ENCODE results near the gene ESYT1.
"Not testable (repeated sequence)": the region's sequence is repeated elsewhere in the genome, so short reads cannot be mapped to it uniquely, and the experiment has no call there.

ESYT1 gene

DNA sequence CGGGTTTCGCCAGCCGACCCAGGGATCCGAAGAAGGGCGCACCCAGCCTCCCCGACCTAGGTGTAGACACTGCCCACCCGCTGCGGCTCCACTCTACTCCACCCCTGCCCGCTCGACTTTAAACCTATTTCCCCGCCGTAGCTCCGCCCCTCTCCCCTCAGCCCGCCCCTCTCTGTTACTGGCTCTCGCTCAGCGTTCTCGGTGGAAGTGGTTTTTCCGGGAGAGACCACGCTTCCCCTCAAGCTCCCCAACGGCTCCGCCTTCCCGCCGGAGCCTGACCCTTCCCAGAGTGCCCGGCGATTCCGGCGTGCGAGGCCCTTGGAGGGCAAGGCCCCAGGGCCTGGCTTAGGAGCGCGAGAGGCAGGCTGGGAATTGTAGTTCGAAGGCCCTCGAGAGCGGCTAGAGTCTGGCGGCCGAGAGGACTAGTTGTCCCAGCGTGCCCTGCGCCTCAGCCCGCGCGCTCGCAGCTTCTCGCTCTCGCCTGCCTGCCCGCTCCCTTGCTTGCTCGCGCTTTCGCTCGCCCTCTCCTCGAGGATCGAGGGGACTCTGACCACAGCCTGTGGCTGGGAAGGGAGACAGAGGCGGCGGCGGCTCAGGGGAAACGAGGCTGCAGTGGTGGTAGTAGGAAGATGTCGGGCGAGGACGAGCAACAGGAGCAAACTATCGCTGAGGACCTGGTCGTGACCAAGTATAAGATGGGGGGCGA lies 23.8 kb upstream of the ESYT1 start, which contains the start of gene PA2G4:
TSS of gene PA2G4 (plus strand) at position 451 of the 706 bp plus-strand sequence. CDS start at position 630, 179 bp downstream.
- H3K27ac ChIP-seq (ENCODE audit: low read depth, low read length) = peak within 1 kb of the TSS; percentile 49
- H3K27me3 ChIP-seq (ENCODE audit: insufficient read depth, low read length) = no peaks in the 10 kb centered on the region
- H3K79me2 ChIP-seq (ENCODE audit: control insufficient read depth, insufficient read depth, low read length, unreplicated experiment) = peaks cover 35% of the 10 kb centered on the region
- H3K4me1 ChIP-seq (ENCODE audit: control insufficient read depth, insufficient read depth, low read length, unreplicated experiment) = peaks cover 18% of the 10 kb centered on the region
- H3K4me3 ChIP-seq (ENCODE audit: low read depth, low read length) = peak within 1 kb of the TSS; percentile 87
- peaks cover 19% of the 10 kb centered on the region for H3K36me3 ChIP-seq (ENCODE audit: insufficient read depth, low read length)
- H2AFZ ChIP-seq (ENCODE audit: low read length, unreplicated experiment) = peak within 1 kb of the TSS; percentile 84

DNA sequence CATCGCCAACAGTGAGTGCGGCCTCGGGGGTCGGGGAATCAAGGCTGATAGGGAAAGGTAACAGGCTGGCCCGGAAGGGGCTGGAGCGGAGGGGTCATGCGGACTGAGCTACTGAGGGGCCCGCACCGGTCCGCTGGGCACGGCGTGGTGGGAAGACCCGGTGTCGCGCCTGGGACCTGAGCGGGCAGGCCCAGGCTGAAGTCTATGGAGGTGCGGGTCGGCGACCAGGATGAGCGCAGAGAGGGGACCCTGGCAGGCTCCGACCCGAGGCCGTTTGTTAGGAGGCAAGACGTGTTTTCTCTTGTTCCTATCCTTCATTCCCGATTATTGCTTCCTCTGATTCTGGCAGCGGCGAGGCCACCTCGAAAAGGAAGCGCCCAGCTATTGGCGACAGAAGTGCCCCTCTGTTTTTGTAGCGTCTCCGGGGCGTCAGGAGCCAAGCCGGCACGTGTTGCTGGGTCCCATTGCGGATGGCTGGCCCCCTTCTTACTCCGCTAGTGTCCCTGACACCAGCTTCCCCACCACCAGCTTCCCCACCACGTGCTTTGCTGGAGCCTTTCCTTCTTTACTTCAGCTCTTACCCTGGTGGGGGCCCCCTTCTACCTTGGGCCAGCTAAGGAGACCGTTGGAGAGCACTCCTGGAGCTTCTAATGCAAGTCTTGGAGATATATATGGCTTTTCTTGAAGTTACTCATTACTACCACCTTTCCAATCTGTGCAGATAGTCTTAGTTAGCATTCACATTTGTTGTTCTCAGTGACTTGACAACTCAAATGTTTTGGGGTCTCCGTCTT lies 23.1 kb upstream of the ESYT1 start:
- Histone ChIP-seq H2AFZ (ENCODE audit: low read length, unreplicated experiment) (peak overlapping the region; percentile 84), H3K4me3 (ENCODE audit: low read depth, low read length) (peak overlapping the region; percentile 87), H3K27me3 (ENCODE audit: insufficient read depth, low read length) (no peaks in the 10 kb centered on the region), H3K36me3 (ENCODE audit: insufficient read depth, low read length) (peaks cover 19% of the 10 kb centered on the region), H3K79me2 (ENCODE audit: control insufficient read depth, insufficient read depth, low read length, unreplicated experiment) (peaks cover 35% of the 10 kb centered on the region), H3K27ac (ENCODE audit: low read depth, low read length) (peak overlapping the region; percentile 49), H3K4me1 (ENCODE audit: control insufficient read depth, insufficient read depth, low read length, unreplicated experiment) (peaks cover 18% of the 10 kb centered on the region)

DNA sequence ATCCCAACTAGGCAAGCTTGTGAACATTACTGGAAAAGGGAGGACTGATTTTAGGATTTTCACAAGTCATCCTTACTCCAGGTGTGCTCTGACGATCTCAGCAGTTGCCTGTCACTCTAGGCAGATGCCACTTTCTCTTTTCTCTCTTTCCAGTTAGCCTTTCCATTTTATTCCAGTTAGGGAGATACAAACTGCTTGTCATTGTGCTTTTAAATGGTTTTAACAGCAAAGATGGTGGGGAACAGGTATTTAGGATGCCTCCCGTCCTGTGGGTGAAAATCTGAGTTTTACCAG lies 22.5 kb upstream of the ESYT1 start:
- Histone ChIP-seq H3K27me3 (ENCODE audit: insufficient read depth, low read length) (no peaks in the 10 kb centered on the region), H3K36me3 (ENCODE audit: insufficient read depth, low read length) (peaks cover 23% of the 10 kb centered on the region), H2AFZ (ENCODE audit: low read length, unreplicated experiment) (no peak overlapping the region), H3K79me2 (ENCODE audit: control insufficient read depth, insufficient read depth, low read length, unreplicated experiment) (peaks cover 35% of the 10 kb centered on the region), H3K4me3 (ENCODE audit: low read depth, low read length) (peak overlapping the region; percentile 87), H3K27ac (ENCODE audit: low read depth, low read length) (peak overlapping the region; percentile 49; the same call in 1 of the 2 replicates), H3K4me1 (ENCODE audit: control insufficient read depth, insufficient read depth, low read length, unreplicated experiment) (peaks cover 18% of the 10 kb centered on the region)

DNA sequence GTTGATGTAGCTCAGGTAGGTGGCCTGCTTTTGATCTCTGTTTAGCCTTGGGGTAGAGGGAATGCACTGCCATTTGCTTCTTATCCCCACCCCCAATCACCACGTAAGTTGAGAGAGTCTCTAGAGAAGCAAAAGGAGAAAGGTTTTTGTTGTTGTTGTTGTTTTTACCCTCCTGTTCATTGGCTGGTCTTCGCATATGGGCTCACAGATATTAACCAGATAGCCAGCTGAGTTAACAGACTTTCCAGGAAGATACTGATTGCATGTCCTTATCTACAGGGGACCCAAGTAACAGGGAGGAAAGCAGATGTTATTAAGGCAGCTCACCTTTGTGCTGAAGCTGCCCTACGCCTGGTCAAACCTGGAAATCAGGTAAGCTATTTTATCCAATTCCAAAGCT lies 20.8 kb upstream of the ESYT1 start:
- Histone ChIP-seq H3K79me2 (ENCODE audit: control insufficient read depth, insufficient read depth, low read length, unreplicated experiment) (peaks cover 35% of the 10 kb centered on the region), H3K27ac (ENCODE audit: low read depth, low read length) (no peak overlapping the region), H3K4me3 (ENCODE audit: low read depth, low read length) (no peak overlapping the region), H3K36me3 (ENCODE audit: insufficient read depth, low read length) (peaks cover 35% of the 10 kb centered on the region), H2AFZ (ENCODE audit: low read length, unreplicated experiment) (no peak overlapping the region), H3K27me3 (ENCODE audit: insufficient read depth, low read length) (no peaks in the 10 kb centered on the region), H3K4me1 (ENCODE audit: control insufficient read depth, insufficient read depth, low read length, unreplicated experiment) (peaks cover 18% of the 10 kb centered on the region)

DNA sequence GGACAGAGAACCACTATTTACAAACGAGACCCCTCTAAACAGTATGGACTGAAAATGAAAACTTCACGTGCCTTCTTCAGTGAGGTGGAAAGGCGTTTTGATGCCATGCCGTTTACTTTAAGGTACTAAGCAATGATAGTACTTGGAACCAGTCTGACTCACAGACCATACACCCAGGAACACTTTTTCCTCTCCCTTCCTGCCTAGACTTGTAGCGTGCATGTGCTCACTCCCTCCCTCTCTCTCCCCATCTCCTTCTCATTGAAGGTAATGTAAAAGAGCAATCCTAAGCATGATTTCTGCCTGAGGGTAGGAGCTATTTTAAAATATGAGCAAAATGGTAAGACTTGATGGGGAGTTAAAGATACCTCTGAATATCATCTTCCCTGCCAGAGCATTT lies 17.5 kb upstream of the ESYT1 start:
- peaks cover 22% of the 10 kb centered on the region for H3K79me2 ChIP-seq (ENCODE audit: control insufficient read depth, insufficient read depth, low read length, unreplicated experiment)
- H3K4me3 ChIP-seq (ENCODE audit: low read depth, low read length) = no peak overlapping the region
- no peak overlapping the region for H2AFZ ChIP-seq (ENCODE audit: low read length, unreplicated experiment)
- peaks cover 16% of the 10 kb centered on the region for H3K4me1 ChIP-seq (ENCODE audit: control insufficient read depth, insufficient read depth, low read length, unreplicated experiment)
- peaks cover 41% of the 10 kb centered on the region for H3K36me3 ChIP-seq (ENCODE audit: insufficient read depth, low read length)
- H3K27me3 ChIP-seq (ENCODE audit: insufficient read depth, low read length) = no peaks in the 10 kb centered on the region
- no peak overlapping the region for H3K27ac ChIP-seq (ENCODE audit: low read depth, low read length)

DNA sequence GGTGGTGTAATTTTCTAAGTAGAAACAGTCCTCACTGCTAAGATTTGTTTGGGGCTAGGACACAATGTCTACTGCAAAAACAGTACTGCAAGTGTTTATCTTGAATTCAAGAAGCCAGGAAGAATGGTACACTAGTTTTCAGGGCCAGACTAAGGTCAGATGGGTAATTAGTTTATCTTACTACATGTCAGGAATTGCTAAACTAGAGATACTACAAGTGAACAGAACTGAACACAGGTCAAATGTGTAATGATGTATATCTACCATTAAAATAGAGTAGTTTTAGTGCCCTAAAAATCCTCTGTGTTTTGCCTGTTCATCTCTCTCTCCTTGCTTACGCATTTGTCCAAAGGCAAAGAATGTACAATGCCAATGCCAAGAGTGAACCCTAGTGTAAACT lies 14.0 kb upstream of the ESYT1 start:
- no peak overlapping the region for H3K27ac ChIP-seq (ENCODE audit: low read depth, low read length)
- H2AFZ ChIP-seq (ENCODE audit: low read length, unreplicated experiment) = no peak overlapping the region
- H3K79me2 ChIP-seq (ENCODE audit: control insufficient read depth, insufficient read depth, low read length, unreplicated experiment) = peaks cover 13% of the 10 kb centered on the region
- peaks cover 28% of the 10 kb centered on the region for H3K36me3 ChIP-seq (ENCODE audit: insufficient read depth, low read length)
- H3K4me1 ChIP-seq (ENCODE audit: control insufficient read depth, insufficient read depth, low read length, unreplicated experiment) = peaks cover 9% of the 10 kb centered on the region
- H3K4me3 ChIP-seq (ENCODE audit: low read depth, low read length) = no peak overlapping the region
- H3K27me3 ChIP-seq (ENCODE audit: insufficient read depth, low read length) = no peaks in the 10 kb centered on the region

DNA sequence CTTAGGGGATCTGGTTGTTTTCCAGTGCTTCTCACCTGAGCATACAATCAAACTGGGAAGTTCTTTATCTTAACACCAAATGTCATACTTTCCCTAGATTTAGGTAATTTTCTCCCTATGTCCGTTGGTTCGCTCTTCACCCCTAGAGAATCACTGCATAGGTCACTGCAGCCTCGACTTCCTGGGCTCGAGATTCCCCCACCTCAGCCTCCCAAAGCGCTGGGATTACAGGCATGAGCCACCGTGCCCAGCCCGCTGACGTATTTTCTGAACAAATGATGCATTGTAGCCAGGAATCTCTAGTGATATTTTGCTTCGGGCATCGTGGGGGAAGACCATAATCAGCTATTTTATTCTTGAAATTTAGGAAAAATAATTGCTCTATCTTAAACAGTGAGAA lies 12.7 kb upstream of the ESYT1 start:
- Histone ChIP-seq H3K4me1 (ENCODE audit: control insufficient read depth, insufficient read depth, low read length, unreplicated experiment) (peaks cover 20% of the 10 kb centered on the region), H3K79me2 (ENCODE audit: control insufficient read depth, insufficient read depth, low read length, unreplicated experiment) (peaks cover 14% of the 10 kb centered on the region), H3K27ac (ENCODE audit: low read depth, low read length) (peak overlapping the region; percentile 94), H3K27me3 (ENCODE audit: insufficient read depth, low read length) (no peaks in the 10 kb centered on the region), H3K4me3 (ENCODE audit: low read depth, low read length) (peak overlapping the region; percentile 93), H2AFZ (ENCODE audit: low read length, unreplicated experiment) (peak overlapping the region; percentile 97), H3K36me3 (ENCODE audit: insufficient read depth, low read length) (peaks cover 26% of the 10 kb centered on the region)

DNA sequence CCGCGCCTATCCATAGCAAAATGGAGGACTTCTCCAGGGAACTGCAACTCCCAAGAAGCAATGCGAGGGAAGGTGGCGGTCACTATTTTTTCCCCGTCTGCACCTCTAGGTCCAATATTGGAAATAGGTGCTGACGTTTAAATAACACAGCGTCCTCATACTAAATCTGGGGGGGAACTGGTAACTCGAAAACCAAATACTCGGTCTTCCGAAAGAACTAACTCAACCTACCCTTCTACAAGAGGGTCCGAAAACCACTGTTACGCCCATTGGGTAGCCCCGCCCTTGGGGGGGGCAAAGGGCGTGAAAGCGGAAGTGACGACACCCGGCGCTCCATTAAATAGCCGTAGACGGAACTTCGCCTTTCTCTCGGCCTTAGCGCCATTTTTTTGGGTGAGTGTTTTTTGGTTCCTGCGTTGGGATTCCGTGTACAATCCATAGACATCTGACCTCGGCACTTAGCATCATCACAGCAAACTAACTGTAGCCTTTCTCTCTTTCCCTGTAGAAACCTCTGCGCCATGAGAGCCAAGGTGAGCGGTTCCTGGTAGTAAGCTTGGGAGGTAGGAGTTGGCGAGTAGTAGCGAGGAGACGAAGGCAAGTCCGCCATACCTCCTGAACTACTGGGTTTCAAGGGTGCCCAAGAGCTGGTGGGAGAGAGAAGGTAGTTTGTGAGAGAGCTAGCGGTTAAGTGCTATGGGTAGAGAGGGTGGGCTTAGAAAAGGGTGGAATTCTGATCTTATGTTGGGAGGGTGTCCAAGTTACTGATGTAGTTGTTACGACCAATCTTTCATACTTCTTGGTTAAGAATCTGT lies 11.6 kb upstream of the ESYT1 start, which contains the start of gene RPL41:
TSS of gene RPL41 (plus strand) at position 367 of the 815 bp plus-strand sequence.
- Histone ChIP-seq H3K36me3 (ENCODE audit: insufficient read depth, low read length) (peaks cover 15% of the 10 kb centered on the region), H3K4me3 (ENCODE audit: low read depth, low read length) (peak within 1 kb of the TSS; percentile 93), H2AFZ (ENCODE audit: low read length, unreplicated experiment) (peak within 1 kb of the TSS; percentile 97), H3K27ac (ENCODE audit: low read depth, low read length) (peak within 1 kb of the TSS; percentile 94), H3K4me1 (ENCODE audit: control insufficient read depth, insufficient read depth, low read length, unreplicated experiment) (peaks cover 21% of the 10 kb centered on the region), H3K79me2 (ENCODE audit: control insufficient read depth, insufficient read depth, low read length, unreplicated experiment) (peaks cover 14% of the 10 kb centered on the region), H3K27me3 (ENCODE audit: insufficient read depth, low read length) (no peaks in the 10 kb centered on the region)

DNA sequence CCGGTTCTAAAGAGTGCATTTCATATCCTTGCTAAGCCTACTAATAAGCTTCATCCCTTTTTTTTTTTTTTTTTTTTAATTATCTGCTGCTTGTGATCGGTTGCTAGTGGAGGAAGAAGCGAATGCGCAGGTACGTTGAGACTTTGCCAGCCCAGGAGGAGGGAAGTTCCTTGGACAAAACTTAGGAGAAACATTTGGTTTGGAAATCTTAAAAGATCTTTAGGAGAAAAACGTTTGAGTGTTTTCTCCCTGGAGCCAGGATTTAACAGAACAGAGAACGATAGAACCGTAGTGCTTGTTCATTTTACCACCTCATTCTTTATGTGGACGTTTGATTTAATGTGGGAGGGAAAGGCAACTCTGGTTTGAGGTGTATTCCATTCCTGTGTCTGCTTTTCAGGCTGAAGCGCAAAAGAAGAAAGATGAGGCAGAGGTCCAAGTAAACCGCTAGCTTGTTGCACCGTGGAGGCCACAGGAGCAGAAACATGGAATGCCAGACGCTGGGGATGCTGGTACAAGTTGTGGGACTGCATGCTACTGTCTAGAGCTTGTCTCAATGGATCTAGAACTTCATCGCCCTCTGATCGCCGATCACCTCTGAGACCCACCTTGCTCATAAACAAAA lies 10.9 kb upstream of the ESYT1 start:
- Histone ChIP-seq H3K4me3 (ENCODE audit: low read depth, low read length) (peak overlapping the region; percentile 93), H3K27ac (ENCODE audit: low read depth, low read length) (peak overlapping the region; percentile 94), H3K36me3 (ENCODE audit: insufficient read depth, low read length) (peaks cover 12% of the 10 kb centered on the region; the same call in 1 of the 2 replicates), H3K4me1 (ENCODE audit: control insufficient read depth, insufficient read depth, low read length, unreplicated experiment) (peaks cover 21% of the 10 kb centered on the region), H3K79me2 (ENCODE audit: control insufficient read depth, insufficient read depth, low read length, unreplicated experiment) (peaks cover 14% of the 10 kb centered on the region)
- H3K27me3 ChIP-seq (ENCODE audit: insufficient read depth, low read length); H2AFZ ChIP-seq (ENCODE audit: low read length, unreplicated experiment): not testable (repeated sequence)

Data from ACC112 (cell line).